GM19395 (cell line): ENCODE results near the gene APBA2.

ENCODE experiments used
- ATAC-seq: cut with Tn5 transposase; IDR thresholded peaks from one replicate; pipeline ENCODE4 v1.9.1; 2021; ENCODE audit warnings: mild to moderate bottlenecking, moderate library complexity; ENCODE audit not compliant: unreplicated experiment

Gene APBA2

DNA sequence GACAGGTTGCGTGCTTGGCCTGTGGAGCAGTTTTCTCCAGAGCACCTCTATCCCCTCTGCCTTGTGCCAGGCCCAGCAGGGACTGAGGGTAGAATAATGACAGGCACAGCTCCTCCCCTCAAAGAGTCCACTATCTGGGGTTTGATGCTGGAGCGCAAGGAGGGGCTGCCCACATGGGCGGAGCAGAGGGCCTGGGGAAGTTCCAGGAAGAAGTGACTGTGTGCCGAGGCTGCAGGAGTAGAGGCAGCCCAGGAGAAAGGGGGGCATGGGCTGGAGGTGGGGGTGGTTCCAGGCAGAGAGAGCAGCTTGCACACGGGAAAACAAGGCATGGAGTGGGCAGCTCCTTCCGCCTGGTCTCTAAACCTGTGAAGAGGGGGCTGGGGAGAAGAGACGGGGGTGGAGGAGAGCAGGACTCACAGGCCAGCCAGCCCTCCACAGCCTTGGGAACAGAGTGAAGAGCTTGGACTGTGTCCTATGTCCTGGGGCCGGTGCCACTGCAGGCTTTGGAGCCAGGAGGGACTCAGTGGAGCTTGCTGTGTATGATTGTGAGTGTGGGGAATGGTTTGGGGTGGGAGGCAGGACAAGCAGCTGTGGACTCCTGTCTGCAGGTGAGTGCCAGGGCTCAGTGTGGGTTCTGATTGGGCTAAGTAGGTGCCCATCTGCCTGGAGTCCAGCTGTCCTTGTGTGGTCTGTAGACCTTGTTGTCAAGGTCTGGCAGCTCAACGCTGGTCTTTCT, 48.1 kb downstream of the APBA2 start:
- no peak for ATAC-seq

DNA sequence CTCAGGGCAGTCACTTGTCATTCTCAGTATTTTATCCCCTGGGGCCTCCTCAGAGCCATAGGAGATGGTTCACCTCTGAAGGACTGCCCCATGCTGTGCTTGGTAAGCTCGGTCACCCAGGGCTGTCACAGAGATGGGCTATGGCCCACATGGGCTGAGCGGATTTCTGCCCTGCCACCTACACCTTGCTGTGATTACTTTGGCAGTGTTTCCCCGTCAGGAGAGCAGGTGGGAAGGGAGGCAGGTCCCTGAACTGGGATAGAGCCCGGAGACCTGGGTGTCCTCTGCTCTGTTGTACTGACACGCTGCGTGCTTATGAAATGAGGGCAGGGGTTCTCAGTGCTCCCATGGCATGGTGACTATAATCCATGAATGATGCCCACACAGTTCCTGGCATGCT, 48.9 kb downstream of the APBA2 start:
- ATAC-seq = no peak

DNA sequence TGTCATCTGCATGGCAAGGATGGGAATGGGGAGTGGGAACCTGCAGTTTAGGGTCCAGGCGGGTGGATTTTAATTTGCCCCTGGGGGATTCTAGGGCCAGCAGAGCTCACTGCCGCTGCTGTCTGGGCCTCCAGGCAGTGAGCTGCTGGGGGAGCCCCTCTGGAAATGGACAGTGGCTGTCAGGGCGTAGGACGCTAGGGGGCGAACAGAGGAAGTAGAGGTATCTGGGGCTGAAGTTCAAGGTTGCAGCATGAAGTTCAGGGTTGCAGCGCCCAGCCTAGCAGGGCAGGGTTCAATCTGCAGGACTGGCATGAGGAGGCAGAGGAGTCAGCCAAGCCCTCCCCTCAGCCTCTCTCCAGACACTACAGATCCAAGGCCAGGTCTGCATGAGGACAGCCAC, 49.5 kb downstream of the APBA2 start:
- no peak for ATAC-seq

DNA sequence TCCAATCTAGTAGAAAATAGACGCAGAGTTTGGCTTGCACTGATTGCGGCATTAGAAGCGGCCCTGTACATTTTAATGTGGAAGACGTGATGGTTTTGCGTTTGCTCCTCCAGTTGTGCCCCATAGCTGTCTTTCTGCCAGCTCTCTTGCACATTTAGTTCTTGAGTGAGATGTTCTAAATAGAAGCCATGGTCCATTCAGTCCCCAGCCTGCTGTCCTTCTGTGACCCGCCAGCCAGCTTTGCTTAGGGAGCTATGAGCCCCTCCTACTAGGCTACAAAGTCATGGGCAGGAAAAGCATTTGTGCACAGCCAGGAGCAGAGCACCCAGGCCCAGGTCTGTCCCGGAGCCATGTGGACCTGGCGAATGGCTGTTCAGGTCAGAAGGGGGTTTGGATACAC, 50.3 kb downstream of the APBA2 start:
- ATAC-seq = no peak

DNA sequence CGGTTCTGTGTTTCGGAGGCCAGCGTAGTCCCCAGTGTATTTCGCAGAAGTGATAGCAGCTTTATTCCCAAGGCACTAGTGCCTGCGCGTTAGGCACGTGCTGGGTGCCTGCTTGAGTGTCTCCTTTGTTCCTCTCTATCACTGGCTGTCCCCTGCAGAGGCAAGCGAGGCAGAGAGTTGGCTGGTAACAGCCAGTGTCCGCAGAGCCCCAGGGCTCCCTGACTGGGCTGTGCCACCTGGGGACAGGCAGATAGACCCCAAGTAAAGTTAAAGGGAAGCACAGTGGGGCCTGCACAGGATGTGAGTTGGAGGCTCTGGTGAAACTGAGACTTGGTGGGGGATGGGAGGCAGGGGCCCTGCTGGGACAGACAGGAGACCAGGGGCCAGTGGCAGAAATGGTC, 50.7 kb downstream of the APBA2 start:
- ATAC-seq = no peak

DNA sequence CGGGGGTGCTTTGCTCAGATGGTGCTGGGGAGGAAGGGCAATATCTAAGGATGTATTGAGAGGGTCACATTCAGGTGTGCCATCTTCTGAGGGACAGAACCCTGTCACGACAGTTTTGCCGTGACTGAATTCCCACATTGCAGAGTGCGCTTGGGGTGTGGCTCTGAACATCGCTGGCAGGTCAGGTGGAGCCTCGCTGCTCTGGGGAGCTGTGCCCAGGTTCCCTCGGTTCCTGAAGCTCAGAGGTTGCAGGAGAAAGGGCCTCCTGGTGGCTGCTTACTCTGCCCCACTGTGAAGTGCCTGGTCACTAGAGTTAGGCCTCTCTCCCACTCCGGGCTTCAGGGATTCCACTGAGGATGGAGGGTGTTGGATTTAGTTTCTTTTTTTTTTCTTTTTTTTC, 51.5 kb downstream of the APBA2 start:
- ATAC-seq = no peak

DNA sequence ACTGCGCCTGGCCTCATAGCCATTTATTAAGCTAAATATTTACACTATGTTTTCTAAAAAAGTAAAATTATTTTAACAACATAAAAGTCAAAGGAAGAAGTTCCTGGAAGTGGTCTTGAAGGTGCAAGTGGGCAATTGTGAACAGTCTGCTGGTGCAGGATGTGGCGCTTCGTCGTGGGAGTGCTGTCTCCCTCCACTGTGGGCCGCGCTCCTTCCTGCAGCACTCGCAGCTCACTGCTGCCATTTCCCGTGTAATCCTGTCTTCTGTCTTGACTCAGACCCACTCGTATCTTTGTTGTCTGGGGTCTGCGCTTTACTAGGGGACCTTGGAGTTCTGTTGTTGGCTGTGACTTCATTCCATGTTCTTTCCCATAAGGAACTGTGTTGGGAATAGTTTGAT, 56.3 kb downstream of the APBA2 start:
- no peak for ATAC-seq

DNA sequence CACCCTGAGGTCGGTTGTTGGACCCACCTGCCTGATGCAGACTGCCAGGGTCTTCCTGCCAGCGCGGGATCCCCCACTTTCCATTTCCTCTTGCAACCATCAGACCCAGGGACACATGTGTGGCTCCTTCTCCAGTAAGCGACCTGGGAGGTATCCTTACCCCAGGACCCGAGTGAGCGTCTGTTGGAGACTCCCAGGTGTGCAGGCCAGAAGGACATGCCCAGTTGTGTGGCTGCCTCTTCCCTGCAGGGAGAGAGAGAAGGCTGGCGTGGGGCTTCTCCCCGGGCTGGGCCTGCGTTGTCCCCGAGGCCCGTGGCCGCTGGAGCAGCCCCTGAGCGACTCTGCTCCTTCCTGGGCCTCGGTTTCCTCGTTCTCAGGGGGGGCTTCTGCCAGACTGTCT, 56.8 kb downstream of the APBA2 start:
- ATAC-seq = no peak

DNA sequence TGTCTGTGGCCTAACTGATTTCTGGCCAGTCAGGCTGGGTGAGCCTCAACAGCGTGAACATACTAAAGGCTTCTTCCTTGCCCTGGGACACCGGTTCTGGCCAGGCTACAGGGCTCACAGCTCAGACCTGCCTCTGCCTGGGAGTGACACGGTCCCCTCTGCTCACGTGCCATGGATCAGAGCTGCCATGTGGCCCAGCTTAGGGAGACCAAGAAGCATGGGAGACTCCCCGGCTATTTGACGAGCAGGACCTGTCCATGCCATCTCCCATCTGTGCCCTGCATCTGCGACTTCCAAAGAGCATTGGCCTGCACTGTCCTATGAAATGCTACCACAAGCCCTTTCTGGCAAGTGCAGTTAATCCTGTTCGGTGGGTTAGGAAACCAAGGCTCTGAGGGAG, 57.4 kb downstream of the APBA2 start:
- no peak for ATAC-seq

DNA sequence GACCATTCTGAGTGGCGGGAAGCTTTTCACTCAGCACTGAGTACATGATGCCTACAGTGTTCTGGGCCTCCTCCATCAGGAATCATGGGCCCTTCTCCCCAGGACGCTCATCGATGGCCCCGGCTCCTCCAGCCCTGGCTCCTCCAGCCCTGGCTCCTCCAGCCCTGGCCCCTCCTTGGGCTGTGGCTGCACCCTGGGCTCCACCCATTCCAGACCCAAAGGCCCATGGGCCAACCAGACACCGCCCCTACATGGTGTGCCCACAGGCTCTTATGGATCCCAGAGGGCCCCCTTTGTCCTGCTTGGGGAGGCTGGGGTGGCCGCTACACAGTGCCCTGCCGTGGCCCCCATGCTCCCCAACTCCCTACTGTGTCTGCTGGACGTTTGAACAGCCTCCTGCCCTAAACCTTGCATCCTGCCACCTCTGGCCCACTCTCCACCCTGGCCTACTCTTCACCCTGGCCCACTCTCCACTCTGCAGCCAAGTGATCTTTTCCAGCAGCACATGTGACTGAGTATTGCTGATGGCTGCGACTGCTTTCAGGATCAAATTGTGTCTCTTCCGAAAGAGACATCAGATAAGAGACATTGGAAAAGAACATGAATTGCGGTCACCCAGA, 57.9 kb downstream of the APBA2 start:
- no peak for ATAC-seq

DNA sequence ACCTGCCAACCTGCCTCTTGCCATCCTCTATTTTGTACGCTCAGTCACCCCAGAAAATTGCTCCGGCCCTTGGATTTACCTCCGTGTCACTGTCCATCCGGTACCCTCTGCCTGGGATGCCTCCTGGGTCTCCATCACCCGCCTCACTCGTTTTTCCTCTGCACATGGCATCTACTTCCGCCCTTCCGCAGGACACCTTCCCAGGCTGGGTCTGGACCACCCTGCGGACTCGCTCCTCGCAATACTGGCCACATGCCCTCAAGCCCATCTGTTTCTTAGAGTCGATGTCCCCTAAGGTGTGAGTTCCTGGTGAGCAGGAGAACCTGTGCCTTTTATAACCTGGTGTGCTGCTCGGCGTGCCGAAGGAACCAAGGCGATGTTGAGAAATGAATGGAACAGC, 58.5 kb downstream of the APBA2 start:
- no peak for ATAC-seq

DNA sequence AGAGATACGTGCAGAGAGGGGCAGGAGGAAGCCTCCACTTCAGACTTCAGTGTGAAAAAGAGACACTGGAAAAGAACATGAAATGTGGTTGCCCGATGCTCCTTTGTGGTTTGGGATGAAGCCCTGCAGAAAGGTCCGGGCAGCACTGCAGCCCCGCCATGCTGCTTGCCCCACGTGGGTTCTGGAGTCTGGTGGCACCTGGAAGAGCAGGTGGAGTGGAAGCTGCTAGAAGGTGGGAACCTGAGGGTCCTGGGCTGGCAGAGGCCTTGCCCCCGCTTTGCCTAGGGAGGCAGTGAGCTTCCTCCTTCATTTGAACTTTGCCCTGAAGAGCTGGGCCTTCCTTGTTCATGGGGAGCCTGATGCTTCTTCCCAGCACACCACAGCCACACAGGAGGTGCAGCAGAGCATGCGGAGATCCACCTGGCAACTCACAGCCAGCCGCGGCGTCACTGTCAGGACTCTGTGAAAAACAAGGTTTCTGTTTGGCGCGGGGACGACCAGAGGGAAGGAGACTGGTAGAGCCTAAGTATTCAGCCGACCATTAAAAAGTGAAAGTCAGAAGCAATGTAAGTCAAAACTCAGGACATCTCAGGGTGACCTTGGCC, 59.0 kb downstream of the APBA2 start:
- ATAC-seq = no peak

DNA sequence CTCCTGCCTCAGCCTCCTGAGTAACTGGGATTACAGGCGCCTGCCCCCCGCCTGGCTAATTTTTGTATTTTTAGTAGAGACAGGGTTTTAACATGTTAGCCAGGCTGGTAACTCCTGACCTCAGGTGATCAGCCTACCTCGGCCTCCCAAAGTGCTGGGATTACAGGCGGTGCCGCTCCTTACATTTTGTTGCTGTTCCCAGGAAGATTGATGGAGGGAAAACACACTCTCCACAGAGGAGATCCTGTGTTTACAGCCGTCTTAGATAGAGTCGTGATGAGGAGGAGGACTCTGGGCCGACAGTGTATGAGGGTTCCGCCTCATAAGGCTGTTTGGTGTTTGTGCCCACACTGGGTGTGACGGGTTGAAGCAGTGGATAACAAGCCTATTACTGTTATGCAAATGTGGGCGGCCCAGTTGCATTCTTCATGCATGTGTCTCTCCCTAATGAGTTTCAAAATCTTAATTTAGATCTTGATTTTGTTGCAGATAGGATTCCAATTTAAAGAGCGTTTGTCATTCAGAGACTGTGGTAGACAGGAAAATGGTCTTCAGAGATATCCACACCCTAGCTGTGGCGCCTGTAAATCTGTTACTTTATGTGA, 60.0 kb downstream of the APBA2 start:
- no peak for ATAC-seq

DNA sequence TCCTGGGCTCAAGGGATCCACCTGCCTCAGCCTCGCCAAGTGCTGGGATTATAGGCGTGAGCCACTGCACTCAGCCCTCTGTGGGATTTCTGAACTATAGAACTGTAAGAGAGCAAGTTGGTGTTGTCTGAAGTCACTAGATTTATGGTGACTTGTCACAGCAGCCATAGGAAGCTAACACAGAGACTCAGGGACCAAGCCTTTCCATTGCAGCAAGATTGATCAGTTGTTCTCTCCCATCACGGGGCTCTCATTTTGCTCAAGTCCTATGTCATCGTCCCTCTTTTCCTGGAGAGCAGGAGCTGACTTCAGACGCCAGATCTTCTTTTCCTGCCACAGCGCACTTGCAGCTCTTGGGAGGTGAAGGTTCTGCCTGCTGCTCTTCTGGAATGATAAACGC, 61.0 kb downstream of the APBA2 start:
- no peak for ATAC-seq

DNA sequence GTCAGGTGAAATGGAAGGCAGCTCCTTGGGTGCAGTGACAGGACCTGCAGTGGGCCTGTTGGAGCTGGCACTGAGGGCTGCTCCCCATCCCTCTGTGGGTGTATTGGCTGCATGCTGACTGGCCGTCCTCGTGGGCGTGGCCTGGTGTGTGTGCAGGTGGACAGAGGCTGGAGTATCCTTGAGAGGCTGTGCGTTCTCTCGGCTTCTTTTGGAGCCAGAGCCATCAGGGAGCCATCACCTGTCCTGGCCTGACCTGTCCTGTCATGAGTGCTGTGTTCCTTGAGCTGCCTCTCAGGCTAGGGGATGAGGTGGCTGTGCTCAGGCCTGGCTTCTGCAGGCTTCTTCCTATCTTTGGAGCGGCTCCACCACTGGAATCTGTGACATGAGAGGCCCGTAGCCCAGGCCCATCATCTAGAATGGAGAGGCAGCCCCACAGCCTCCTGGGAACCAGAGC, 61.5 kb downstream of the APBA2 start:
- ATAC-seq = no peak

DNA sequence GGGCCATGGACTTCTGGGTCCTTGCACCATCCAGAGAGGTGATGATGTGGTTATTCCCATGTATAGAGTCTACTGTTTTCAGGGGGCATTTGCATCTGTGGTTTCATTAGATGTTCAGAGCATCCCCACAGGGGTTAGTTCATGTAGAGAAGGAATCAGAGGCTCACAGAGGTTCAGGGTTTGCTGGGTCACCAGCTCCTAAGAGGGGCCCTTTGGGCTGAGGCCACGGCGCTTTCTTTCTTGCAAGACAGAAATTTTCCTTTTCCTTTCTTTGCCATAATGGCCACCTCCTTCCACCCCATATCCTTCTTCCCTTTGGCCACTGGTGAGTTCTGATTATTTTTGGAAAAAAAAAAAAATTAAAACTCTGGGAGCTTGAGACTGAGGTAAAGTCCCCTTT, 62.3 kb downstream of the APBA2 start:
- ATAC-seq = no peak

DNA sequence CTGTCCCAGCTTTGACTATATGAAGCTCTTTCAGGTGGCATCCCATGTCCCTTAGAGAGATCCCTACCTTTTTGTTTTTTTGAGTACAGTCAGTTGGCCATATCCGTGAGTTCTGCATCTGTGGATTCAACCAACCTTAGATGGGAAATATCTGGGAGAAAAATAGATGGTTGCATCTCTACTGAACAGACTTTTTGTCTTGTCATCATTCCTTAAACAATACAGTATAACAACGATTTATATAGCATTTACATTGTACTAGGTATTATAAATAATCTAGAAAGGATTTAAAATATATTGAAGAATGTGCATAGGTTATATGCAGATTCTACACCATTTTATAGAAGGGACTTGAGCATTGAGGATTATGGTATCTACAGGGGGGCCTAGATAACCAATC, 65.1 kb downstream of the APBA2 start:
- ATAC-seq = no peak

DNA sequence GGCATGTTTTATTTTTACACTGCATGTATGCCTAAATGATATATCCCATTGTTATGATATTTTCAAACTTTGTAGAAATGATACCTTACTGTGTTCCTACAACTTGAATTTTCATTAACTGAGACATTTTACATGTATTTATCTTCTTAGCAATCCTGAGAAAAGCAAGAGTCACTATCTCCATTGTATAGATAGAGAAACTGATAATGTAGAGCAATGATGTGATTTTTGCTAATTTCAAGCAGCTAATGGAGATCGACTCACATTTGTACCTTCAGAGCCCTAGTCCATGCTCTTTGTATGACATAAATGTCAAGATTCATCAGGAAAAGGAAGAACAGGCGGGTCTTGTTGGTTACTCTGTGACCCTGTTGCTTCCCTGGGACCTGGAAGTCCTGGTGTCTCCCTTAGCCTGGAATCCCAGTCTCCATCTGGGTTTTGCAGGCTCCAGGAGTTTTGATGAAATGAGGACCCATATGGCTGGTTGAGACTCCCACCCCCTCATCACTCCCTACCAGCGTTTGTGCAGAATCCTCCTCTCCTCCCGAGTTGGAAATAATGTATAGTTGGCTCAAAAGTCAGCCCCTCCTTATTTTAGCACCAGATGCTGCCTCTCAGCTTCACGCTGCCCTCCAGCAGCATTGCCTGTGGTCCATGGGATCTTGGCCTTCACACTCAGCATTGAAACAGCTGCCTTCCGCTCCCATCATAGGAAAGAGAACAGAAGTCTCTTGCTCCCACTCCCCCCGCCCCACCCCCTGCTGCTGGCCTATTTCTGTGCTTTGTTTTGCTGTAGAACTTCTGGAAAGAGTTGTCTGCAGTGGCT, 67.1 kb downstream of the APBA2 start:
- no peak for ATAC-seq

DNA sequence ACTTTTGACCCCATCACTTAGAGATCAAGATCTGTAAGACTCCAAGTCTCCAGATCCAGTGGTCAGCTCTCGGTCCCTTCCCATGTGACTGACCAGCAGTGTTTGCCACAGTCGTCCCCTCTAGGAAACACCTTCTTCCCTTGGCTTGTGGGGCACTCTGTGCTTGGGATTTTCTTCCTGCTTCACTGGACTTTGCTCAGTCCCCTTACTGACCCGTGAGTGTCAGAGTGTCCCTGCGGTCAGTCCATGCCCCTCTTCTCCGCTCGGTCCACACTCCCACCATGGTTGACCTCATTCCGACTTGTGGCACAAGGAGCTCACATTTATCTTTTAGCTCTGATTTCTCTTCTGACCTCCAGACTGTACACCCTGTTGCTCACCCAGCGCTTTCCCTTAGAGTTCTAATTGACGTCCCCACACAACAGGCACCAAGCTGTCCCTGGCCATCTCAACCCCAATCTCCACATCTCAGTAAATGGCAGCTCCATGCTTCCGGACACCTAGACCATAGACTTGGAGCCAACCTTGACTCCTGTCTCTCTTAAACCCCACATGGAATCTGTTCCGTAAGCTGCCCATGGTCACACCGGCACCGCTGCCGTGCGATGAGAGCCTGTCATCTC, 67.9 kb downstream of the APBA2 start:
- no peak for ATAC-seq

DNA sequence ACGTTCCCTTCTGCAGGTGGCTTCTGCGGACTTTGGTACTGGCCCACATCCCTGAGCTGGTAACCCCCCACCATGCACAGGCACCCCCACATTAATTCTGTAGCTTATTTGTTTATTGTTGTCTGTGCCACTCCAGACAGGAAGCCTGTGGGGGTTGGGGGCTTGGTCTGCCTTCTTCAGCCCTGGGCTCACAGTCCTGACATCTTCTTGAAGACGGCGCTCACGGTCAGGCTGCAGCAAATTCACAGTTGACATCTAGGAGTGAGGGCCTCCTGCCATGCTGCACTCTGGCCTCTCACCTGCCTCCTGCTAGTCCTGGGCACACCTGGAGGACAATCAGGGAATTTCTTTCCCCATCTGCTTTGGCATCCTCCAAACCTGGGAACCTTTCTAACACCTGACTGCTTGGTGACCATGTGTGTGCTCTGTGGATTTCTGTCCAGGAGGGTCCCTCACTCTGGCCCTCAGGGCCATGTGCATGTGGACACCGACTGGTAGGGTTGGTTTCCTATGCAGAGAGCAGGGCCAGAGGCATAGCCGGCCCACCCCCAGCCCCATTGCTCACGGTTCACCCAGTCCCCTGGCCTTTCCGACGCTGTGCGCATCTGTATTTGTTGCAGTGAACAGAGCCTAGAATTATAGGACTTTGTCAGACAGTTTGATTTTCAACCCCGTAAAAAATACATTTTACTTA, 68.8 kb downstream of the APBA2 start:
- ATAC-seq = no peak
